ENCODE measurements around the gene DICER1. TPM values are rescaled to one million over a fixed set of nuclear protein-coding genes. Genes with fewer than 3 reads are reported as not detected.

DICER1 gene
- total RNA-seq, 4 donors from 2014 or later, result 64.3 to 125 (median 78.0) TPM

DNA sequence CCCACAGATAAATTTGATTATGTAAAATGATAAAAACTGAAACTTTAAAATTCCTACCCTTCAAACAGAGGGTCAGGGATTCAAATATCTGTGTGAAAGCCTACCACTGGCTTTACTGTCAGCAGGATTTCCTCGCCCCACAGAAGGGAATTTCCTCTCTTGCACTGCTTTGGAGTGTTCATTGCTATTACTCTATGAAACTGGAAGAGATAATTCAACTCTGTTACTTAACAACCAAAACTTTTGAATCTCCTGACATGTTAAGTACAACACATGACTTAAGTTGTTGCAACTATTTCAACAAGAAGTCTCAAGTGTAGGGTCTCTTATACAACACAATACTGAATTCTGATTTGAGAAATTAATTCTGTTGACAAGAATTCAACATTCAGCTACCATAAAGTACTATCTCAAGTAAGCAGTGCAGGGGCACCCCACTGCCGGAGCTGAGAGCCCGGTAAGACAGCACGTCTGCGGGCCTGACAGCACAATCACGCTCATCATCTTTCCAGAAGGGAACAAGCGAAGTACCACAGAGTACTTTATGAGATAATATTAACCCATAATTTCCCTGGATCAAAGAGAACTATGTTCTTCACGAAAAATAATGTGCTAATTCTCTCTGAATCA, 22.9 kb downstream of the DICER1 start:
- peaks cover 0 to 32% (median 0%) of the 10 kb centered on the region in 3 donors for H3K36me3 ChIP-seq
- H3K4me1 ChIP-seq, result peaks cover 0 to 6% (median 0%) of the 10 kb centered on the region in 4 donors
- no peak for DNase-seq
- no peak overlapping the region for H3K4me3 ChIP-seq
- TF ChIP-seq POLR2A (IDR thresholded peaks at IDR 0.05), result no peak
- no peak for TF ChIP-seq CTCF (IDR thresholded peaks at IDR 0.05)
- no peaks in the 10 kb centered on the region for H3K9me3 ChIP-seq
- no peak overlapping the region for H3K27ac ChIP-seq
- H3K27me3 ChIP-seq, result no peaks in the 10 kb centered on the region

DNA sequence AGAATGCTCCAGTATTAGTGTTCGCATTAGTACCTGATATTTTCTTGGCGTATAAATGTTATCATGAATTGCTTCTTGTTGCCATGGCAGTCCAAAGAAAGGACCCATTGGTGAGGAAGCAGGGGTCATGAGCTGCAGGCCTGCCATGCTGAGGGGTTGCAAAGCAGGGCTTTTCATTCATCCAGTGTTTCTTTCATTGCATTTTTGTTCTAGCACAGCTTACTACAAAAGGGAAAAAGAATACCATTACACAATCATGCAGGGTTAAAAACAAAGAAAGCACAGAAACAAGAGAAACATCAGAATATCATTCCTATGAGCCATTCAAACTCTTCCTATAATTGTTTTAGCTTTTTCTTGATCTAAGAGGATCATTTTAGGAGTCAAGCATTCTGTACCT, 24.0 kb downstream of the DICER1 start:
- DNase-seq, result no peak
- Histone ChIP-seq H3K27ac (no peak overlapping the region), H3K36me3 (peaks cover 0 to 37% (median 0%) of the 10 kb centered on the region in 3 donors), H3K9me3 (no peaks in the 10 kb centered on the region), H3K4me1 (peaks cover 0 to 6% (median 0%) of the 10 kb centered on the region in 4 donors), H3K4me3 (no peak overlapping the region), H3K27me3 (no peaks in the 10 kb centered on the region)
- no peak for TF ChIP-seq POLR2A (IDR thresholded peaks at IDR 0.05)
- TF ChIP-seq CTCF (IDR thresholded peaks at IDR 0.05), result no peak

DNA sequence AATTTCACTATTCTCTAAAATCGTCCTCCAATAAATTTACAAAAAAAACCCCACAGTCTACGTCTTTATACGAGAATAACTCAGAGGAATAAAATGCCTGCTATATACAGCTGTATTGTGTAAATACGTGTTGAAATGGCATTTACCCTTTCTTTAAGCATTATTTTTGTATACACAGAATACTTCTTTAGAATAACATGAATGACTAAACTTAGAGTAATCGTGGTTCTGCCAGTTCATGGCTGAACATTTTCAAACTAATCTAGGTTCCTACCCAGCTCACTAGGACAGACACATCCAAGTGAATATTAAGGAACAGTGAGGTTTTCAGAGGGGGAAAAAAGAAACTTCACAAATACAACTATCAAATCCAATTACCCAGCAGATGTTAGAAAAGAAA, 24.6 kb downstream of the DICER1 start:
- H3K9me3 ChIP-seq, result no peaks in the 10 kb centered on the region
- no peaks in the 10 kb centered on the region for H3K27me3 ChIP-seq
- no peak for DNase-seq
- H3K27ac ChIP-seq, result no peak overlapping the region
- H3K36me3 ChIP-seq, result peaks cover 0 to 37% (median 0%) of the 10 kb centered on the region in 3 donors
- H3K4me3 ChIP-seq, result no peak overlapping the region
- peaks cover 0 to 6% (median 0%) of the 10 kb centered on the region in 4 donors for H3K4me1 ChIP-seq
- TF ChIP-seq CTCF (IDR thresholded peaks at IDR 0.05), result no peak
- no peak for TF ChIP-seq POLR2A (IDR thresholded peaks at IDR 0.05)

- H3K27ac ChIP-seq, result no peak overlapping the region
- peaks cover 0 to 44% (median 0%) of the 10 kb centered on the region in 3 donors for H3K36me3 ChIP-seq
- no peaks in the 10 kb centered on the region for H3K9me3 ChIP-seq
- DNase-seq, result no peak
- H3K4me3 ChIP-seq, result no peak overlapping the region
- no peaks in the 10 kb centered on the region for H3K27me3 ChIP-seq
- peaks cover 0 to 6% (median 0%) of the 10 kb centered on the region in 4 donors for H3K4me1 ChIP-seq
- TF ChIP-seq CTCF (IDR thresholded peaks at IDR 0.05) (no peak), POLR2A (IDR thresholded peaks at IDR 0.05) (no peak)
Observed at GRCh38 chr14:95130549-95130948, 26.8 kb downstream of the DICER1 start.

DNA sequence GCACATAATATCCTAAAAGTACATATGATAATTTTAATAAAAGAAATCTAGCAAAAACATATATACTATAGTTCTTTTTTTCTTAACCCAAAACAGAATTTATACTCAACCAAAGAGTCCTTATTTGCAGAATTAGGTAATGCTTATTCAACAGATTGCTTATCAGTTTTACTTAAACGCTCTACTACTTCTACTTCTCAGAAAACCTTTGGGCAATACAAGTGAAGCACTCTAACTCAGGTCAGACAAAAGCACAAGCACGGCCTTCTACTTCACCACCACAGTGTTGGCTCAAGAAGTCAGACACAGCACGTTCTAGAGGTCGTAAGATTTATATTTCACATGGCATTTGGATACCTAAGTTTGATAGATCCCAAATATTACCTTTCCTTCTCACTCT, 29.2 kb downstream of the DICER1 start:
- TF ChIP-seq POLR2A (IDR thresholded peaks at IDR 0.05), result no peak
- TF ChIP-seq CTCF (IDR thresholded peaks at IDR 0.05), result no peak
- Histone ChIP-seq H3K36me3 (peaks cover 0 to 62% (median 0%) of the 10 kb centered on the region in 3 donors), H3K9me3 (no peaks in the 10 kb centered on the region), H3K27ac (no peak overlapping the region), H3K4me3 (no peak overlapping the region), H3K27me3 (no peaks in the 10 kb centered on the region), H3K4me1 (no peaks in the 10 kb centered on the region)
- DNase-seq, result no peak

Measured in Peyer's patch (tissue), 4 donors.